ENCODE results near the gene CYP24A1. TPM values are rescaled to one million over a fixed set of nuclear protein-coding genes. Genes with fewer than 3 reads are reported as not detected.

CYP24A1 gene
- polyA plus RNA-seq, 2 donors: 0.39 to 1.6 TPM

Other genes starting within 250 kb of the CYP24A1 start
- 1 to 10 TPM; 4.7 to 9.0 TPM for gene BCAS1, start 103.4 kb downstream of the CYP24A1 start, polyA plus RNA-seq
- 10 to 100 TPM; 43.8 to 48.3 TPM for gene PFDN4, start 34.1 kb upstream of the CYP24A1 start, polyA plus RNA-seq